Measurements from ENCODE around the gene DNM3.

Gene DNM3

DNA sequence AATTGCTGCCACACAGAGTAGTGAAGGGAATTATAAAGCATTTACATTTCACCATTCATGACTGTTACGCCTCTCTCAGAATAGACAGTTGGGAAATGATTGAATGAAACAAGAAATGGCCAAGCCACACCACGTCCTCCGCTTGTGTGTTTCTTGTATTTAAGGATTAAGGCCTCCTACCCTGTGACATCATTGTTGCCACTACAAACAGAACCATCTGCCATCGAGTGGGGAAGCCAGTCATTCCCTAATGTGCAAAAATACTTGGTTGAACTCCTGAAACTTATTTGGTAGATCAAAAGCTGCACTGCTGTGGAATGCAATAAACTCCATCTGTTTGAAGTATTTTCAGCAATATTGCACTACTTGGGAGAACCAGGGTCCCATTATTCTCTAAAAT lies 480.2 kb downstream of the DNM3 start:
- H3K4me1 ChIP-seq (ENCODE audit: control extremely low read depth in 1 of 4, control insufficient read depth in 4 of 4, insufficient read depth in 4 of 4, low read length in 3 of 4): no peaks in the 10 kb centered on the region
- H3K9me3 ChIP-seq (ENCODE audit: control extremely low read depth in 1 of 5, control insufficient read depth in 4 of 5, insufficient read depth in 2 of 5, low read depth in 1 of 5, low read length in 4 of 5): no peaks in the 10 kb centered on the region
- no peak overlapping the region for H3K4me3 ChIP-seq (ENCODE audit: control insufficient read depth in 1 of 7, extremely low read depth in 1 of 7, insufficient read depth in 4 of 7, low read depth in 2 of 7, low read length in 6 of 7)
- WGBS (ENCODE audit: insufficient coverage): 100% methylated on average over 2 of the region's 4 CpGs
- no peaks in the 10 kb centered on the region for H3K27me3 ChIP-seq (replicated peaks in 2 of 5; ENCODE audit: control insufficient read depth in 4 of 5, insufficient read depth in 5 of 5, low read length in 4 of 5)
- DNase-seq: no peak
- H3K27ac ChIP-seq (ENCODE audit: insufficient read depth in 1 of 2, low read depth in 1 of 2, low read length in 2 of 2, poor library complexity in 1 of 2, severe bottlenecking in 2 of 2): no peak overlapping the region
- ChIA-PET POLR2A (no interaction called here), CTCF (no interaction called here)
- H3K36me3 ChIP-seq (ENCODE audit: control insufficient read depth in 4 of 4, insufficient read depth in 4 of 4, low read length in 3 of 4): no peaks in the 10 kb centered on the region

DNA sequence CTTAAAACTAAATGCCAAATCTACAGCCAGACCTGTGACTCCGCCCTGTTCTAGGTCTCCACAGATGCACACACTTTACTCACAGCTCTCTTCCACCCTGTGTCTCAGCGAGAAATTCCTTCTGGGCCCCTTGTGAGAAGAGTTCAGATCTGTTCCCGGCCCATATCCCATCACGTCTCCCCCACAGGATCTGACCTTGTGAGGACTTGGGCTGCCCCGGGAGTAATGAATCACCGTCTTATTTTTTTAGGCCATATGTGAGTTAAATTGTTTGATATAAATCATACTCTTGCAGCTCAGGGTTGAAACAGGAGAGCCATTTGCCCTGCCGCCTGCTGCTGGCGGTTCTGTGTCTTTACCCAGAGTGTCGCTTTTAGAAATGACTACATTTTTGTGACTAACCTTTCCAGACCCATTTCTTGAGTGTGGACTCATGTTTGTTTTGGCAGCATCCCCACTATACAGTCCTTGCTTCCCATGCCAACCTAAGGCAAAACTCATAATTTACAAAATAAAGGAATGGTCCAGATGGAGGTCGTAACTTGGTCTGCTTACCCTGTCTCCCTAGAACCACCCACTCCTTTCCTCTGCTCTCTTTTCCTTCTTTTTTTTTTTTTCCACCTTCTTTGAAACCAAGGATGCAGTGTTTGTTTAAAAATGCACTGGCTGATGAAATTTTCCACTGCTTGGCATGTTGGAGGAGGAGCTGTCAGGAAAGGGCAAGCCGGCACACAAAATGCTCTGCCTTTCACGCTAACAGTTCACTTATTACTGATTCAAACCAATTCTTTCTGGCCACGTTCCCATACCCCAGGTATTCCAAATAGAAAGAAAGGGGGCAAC lies 481.1 kb downstream of the DNM3 start:
- no peak overlapping the region for H3K4me3 ChIP-seq (ENCODE audit: control insufficient read depth in 1 of 7, extremely low read depth in 1 of 7, insufficient read depth in 4 of 7, low read depth in 2 of 7, low read length in 6 of 7)
- WGBS (ENCODE audit: insufficient coverage): 100% methylated on average over 4 of the region's 13 CpGs

DNA sequence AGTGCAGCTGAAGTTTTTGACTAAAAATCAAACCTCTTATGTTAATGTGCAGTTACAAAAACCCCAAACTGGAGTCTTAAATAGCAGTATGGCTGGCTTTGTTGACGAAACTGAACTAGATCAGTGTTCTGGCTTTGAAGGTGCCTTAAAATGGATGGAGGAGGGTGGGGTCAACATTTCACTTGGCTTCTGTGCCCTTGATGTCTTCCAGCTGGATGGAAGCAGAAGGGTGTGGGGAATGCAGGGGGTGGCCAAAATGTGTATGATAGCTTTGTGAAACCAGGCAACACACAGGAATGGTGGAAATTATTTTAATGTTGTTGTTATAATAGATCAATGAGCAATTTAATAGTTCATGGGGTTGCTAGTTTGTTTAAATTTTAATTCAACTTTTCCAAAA lies 482.4 kb downstream of the DNM3 start:
- H3K27ac ChIP-seq (ENCODE audit: insufficient read depth in 1 of 2, low read depth in 1 of 2, low read length in 2 of 2, poor library complexity in 1 of 2, severe bottlenecking in 2 of 2): no peak overlapping the region
- H3K36me3 ChIP-seq (ENCODE audit: control insufficient read depth in 4 of 4, insufficient read depth in 4 of 4, low read length in 3 of 4): no peaks in the 10 kb centered on the region
- POLR2A ChIA-PET: no interaction called here
- no peaks in the 10 kb centered on the region for H3K27me3 ChIP-seq (replicated peaks in 2 of 5; ENCODE audit: control insufficient read depth in 4 of 5, insufficient read depth in 5 of 5, low read length in 4 of 5)
- no peak overlapping the region for H3K4me3 ChIP-seq (ENCODE audit: control insufficient read depth in 1 of 7, extremely low read depth in 1 of 7, insufficient read depth in 4 of 7, low read depth in 2 of 7, low read length in 6 of 7)
- DNase-seq: no peak
- CTCF ChIA-PET: no interaction called here
- 100% methylated on average over 1 of the region's 1 CpG for WGBS (ENCODE audit: insufficient coverage)
- H3K9me3 ChIP-seq (ENCODE audit: control extremely low read depth in 1 of 5, control insufficient read depth in 4 of 5, insufficient read depth in 2 of 5, low read depth in 1 of 5, low read length in 4 of 5): peaks cover 0 to 4% (median 0%) of the 10 kb centered on the region in 5 experiments
- no peaks in the 10 kb centered on the region for H3K4me1 ChIP-seq (ENCODE audit: control extremely low read depth in 1 of 4, control insufficient read depth in 4 of 4, insufficient read depth in 4 of 4, low read length in 3 of 4)

More for the DNA sequence above, 481.1 kb downstream of the DNM3 start:
- ChIA-PET POLR2A (no interaction called here), CTCF (interaction anchor here (1.4 kb wide), 1 partner anchor 39 kb away, joined by 3 read pairs; no protein-coding TSS in a partner anchor)
- Histone ChIP-seq H3K27ac (ENCODE audit: insufficient read depth in 1 of 2, low read depth in 1 of 2, low read length in 2 of 2, poor library complexity in 1 of 2, severe bottlenecking in 2 of 2) (no peak overlapping the region), H3K36me3 (ENCODE audit: control insufficient read depth in 4 of 4, insufficient read depth in 4 of 4, low read length in 3 of 4) (no peaks in the 10 kb centered on the region), H3K27me3 (replicated peaks in 2 of 5; ENCODE audit: control insufficient read depth in 4 of 5, insufficient read depth in 5 of 5, low read length in 4 of 5) (no peaks in the 10 kb centered on the region), H3K4me1 (ENCODE audit: control extremely low read depth in 1 of 4, control insufficient read depth in 4 of 4, insufficient read depth in 4 of 4, low read length in 3 of 4) (no peaks in the 10 kb centered on the region), H3K9me3 (ENCODE audit: control extremely low read depth in 1 of 5, control insufficient read depth in 4 of 5, insufficient read depth in 2 of 5, low read depth in 1 of 5, low read length in 4 of 5) (no peaks in the 10 kb centered on the region)
- no peak for DNase-seq

- H3K27ac ChIP-seq (ENCODE audit: insufficient read depth in 1 of 2, low read depth in 1 of 2, low read length in 2 of 2, poor library complexity in 1 of 2, severe bottlenecking in 2 of 2): no peak overlapping the region
- H3K27me3 ChIP-seq (replicated peaks in 2 of 5; ENCODE audit: control insufficient read depth in 4 of 5, insufficient read depth in 5 of 5, low read length in 4 of 5): no peaks in the 10 kb centered on the region
- H3K4me1 ChIP-seq (ENCODE audit: control extremely low read depth in 1 of 4, control insufficient read depth in 4 of 4, insufficient read depth in 4 of 4, low read length in 3 of 4): no peaks in the 10 kb centered on the region
- POLR2A ChIA-PET: no interaction called here
- no peak for DNase-seq
- CTCF ChIA-PET: no interaction called here
- no peak overlapping the region for H3K4me3 ChIP-seq (ENCODE audit: control insufficient read depth in 1 of 7, extremely low read depth in 1 of 7, insufficient read depth in 4 of 7, low read depth in 2 of 7, low read length in 6 of 7)
- WGBS (ENCODE audit: insufficient coverage): no CpG with 5 or more reads among the region's 5 CpGs
- H3K9me3 ChIP-seq (ENCODE audit: control extremely low read depth in 1 of 5, control insufficient read depth in 4 of 5, insufficient read depth in 2 of 5, low read depth in 1 of 5, low read length in 4 of 5): peaks cover 0 to 4% (median 0%) of the 10 kb centered on the region in 5 experiments
- H3K36me3 ChIP-seq (ENCODE audit: control insufficient read depth in 4 of 4, insufficient read depth in 4 of 4, low read length in 3 of 4): no peaks in the 10 kb centered on the region
Measured at GRCh38 chr1:172324086-172324485, 482.8 kb downstream of the DNM3 start.

- CTCF ChIA-PET: no interaction called here
- POLR2A ChIA-PET: no interaction called here
- H3K4me3 ChIP-seq (ENCODE audit: control insufficient read depth in 1 of 7, extremely low read depth in 1 of 7, insufficient read depth in 4 of 7, low read depth in 2 of 7, low read length in 6 of 7): no peak overlapping the region
- no peak for DNase-seq
- no peaks in the 10 kb centered on the region for H3K36me3 ChIP-seq (ENCODE audit: control insufficient read depth in 4 of 4, insufficient read depth in 4 of 4, low read length in 3 of 4)
- H3K4me1 ChIP-seq (ENCODE audit: control extremely low read depth in 1 of 4, control insufficient read depth in 4 of 4, insufficient read depth in 4 of 4, low read length in 3 of 4): no peaks in the 10 kb centered on the region
- peaks cover 0 to 4% (median 0%) of the 10 kb centered on the region in 5 experiments for H3K9me3 ChIP-seq (ENCODE audit: control extremely low read depth in 1 of 5, control insufficient read depth in 4 of 5, insufficient read depth in 2 of 5, low read depth in 1 of 5, low read length in 4 of 5)
- no CpG with 5 or more reads among the region's 1 CpG for WGBS (ENCODE audit: insufficient coverage)
- no peaks in the 10 kb centered on the region for H3K27me3 ChIP-seq (replicated peaks in 2 of 5; ENCODE audit: control insufficient read depth in 4 of 5, insufficient read depth in 5 of 5, low read length in 4 of 5)
- no peak overlapping the region for H3K27ac ChIP-seq (ENCODE audit: insufficient read depth in 1 of 2, low read depth in 1 of 2, low read length in 2 of 2, poor library complexity in 1 of 2, severe bottlenecking in 2 of 2)
Measured at GRCh38 chr1:172324761-172325160, 483.5 kb downstream of the DNM3 start.

DNA sequence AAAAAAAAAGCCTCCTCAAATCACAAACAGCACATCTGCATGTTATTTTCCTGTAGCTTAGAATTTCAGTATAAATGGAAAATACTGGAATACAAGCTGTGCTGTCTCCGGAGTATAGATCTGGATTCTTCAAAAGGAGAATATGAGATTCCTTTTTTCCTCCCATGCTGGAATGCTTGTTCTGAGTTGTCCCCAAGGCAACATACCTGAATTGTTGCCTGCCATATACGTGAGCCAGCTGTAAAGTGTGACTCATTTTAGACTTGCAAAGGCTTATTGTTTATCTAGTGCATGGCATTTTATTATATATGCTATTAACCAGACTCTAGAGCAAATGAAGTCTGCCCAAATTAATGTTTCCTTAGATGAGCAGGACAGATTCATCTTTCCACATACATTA lies 484.2 kb downstream of the DNM3 start:
- ChIA-PET CTCF (no interaction called here), POLR2A (no interaction called here)
- no peak overlapping the region for H3K27ac ChIP-seq (ENCODE audit: insufficient read depth in 1 of 2, low read depth in 1 of 2, low read length in 2 of 2, poor library complexity in 1 of 2, severe bottlenecking in 2 of 2)
- no peak overlapping the region for H3K4me3 ChIP-seq (ENCODE audit: control insufficient read depth in 1 of 7, extremely low read depth in 1 of 7, insufficient read depth in 4 of 7, low read depth in 2 of 7, low read length in 6 of 7)
- whole genome bisulfite sequencing (ENCODE audit: insufficient coverage): no CpG with 5 or more reads among the region's 2 CpGs
- peaks cover 0 to 4% (median 0%) of the 10 kb centered on the region in 5 experiments for H3K9me3 ChIP-seq (ENCODE audit: control extremely low read depth in 1 of 5, control insufficient read depth in 4 of 5, insufficient read depth in 2 of 5, low read depth in 1 of 5, low read length in 4 of 5)
- no peak for DNase-seq
- no peaks in the 10 kb centered on the region for H3K4me1 ChIP-seq (ENCODE audit: control extremely low read depth in 1 of 4, control insufficient read depth in 4 of 4, insufficient read depth in 4 of 4, low read length in 3 of 4)
- no peaks in the 10 kb centered on the region for H3K36me3 ChIP-seq (ENCODE audit: control insufficient read depth in 4 of 4, insufficient read depth in 4 of 4, low read length in 3 of 4)
- no peaks in the 10 kb centered on the region for H3K27me3 ChIP-seq (replicated peaks in 2 of 5; ENCODE audit: control insufficient read depth in 4 of 5, insufficient read depth in 5 of 5, low read length in 4 of 5)

GRCh38 chr1:172326136-172326535 lies 484.8 kb downstream of the DNM3 start:
- POLR2A ChIA-PET: no interaction called here
- no peak for DNase-seq
- H3K9me3 ChIP-seq (ENCODE audit: control extremely low read depth in 1 of 5, control insufficient read depth in 4 of 5, insufficient read depth in 2 of 5, low read depth in 1 of 5, low read length in 4 of 5): peaks cover 0 to 4% (median 0%) of the 10 kb centered on the region in 5 experiments
- no peak overlapping the region for H3K4me3 ChIP-seq (ENCODE audit: control insufficient read depth in 1 of 7, extremely low read depth in 1 of 7, insufficient read depth in 4 of 7, low read depth in 2 of 7, low read length in 6 of 7)
- 84% methylated on average over 2 of the region's 2 CpGs for WGBS (ENCODE audit: insufficient coverage)
- H3K36me3 ChIP-seq (ENCODE audit: control insufficient read depth in 4 of 4, insufficient read depth in 4 of 4, low read length in 3 of 4): no peaks in the 10 kb centered on the region
- no peak overlapping the region for H3K27ac ChIP-seq (ENCODE audit: insufficient read depth in 1 of 2, low read depth in 1 of 2, low read length in 2 of 2, poor library complexity in 1 of 2, severe bottlenecking in 2 of 2)
- CTCF ChIA-PET: no interaction called here
- no peaks in the 10 kb centered on the region for H3K4me1 ChIP-seq (ENCODE audit: control extremely low read depth in 1 of 4, control insufficient read depth in 4 of 4, insufficient read depth in 4 of 4, low read length in 3 of 4)
- no peaks in the 10 kb centered on the region for H3K27me3 ChIP-seq (replicated peaks in 2 of 5; ENCODE audit: control insufficient read depth in 4 of 5, insufficient read depth in 5 of 5, low read length in 4 of 5)

All from common myeloid progenitor, CD34-positive (primary cell).